Natural killer cell (primary cell): Measurements from ENCODE around the gene JARID2. TPM values are rescaled to one million over a fixed set of nuclear protein-coding genes. Genes with fewer than 3 reads are reported as not detected.
A peak's percentile ranks its signal among the peaks of the same experiment; 100 is the strongest.

ENCODE experiments used
- ATAC-seq, 3 donors: fragments of 150-1000 bp in 2 of 3; fragments of 200-7000 bp in 1 of 3; cut with Tn5 transposase; 1 replicate in 1 of 3; 2 replicates in 2 of 3; pipeline ENCODE4 v1.10.0; 2021; ENCODE audit warnings: mild to moderate bottlenecking in 2 of 3, moderate library complexity in 2 of 3
- DNase-seq, 2 donors: peaks; one replicate each; pipeline versions ENCODE4 v3.0.0 to v3.0.0-alpha.2; 2013 to 2021; ENCODE audit warnings: mixed read lengths in 1 of 2
- H3K27ac ChIP-seq: one replicate; pipeline ENCODE4 v1.5.1; 2013; ENCODE audit warnings: mild to moderate bottlenecking, low read length
- H3K27me3 ChIP-seq: one replicate; pipeline ENCODE4 v1.6.1; 2013; ENCODE audit warnings: low read length; ENCODE audit not compliant: control insufficient read depth, insufficient read depth
- H3K36me3 ChIP-seq: one replicate; pipeline ENCODE4 v1.6.1; 2013; ENCODE audit warnings: low read length; ENCODE audit not compliant: control insufficient read depth, insufficient read depth
- H3K4me1 ChIP-seq: one replicate; pipeline ENCODE4 v1.6.1; 2013; ENCODE audit warnings: low read length; ENCODE audit not compliant: control insufficient read depth, insufficient read depth
- H3K4me3 ChIP-seq: one replicate; pipeline ENCODE4 v1.5.1; 2013; ENCODE audit warnings: low read length
- H3K9me3 ChIP-seq: one replicate; pipeline ENCODE4 v1.6.1; 2013; ENCODE audit warnings: low read length; ENCODE audit not compliant: control insufficient read depth, insufficient read depth
- H3K27ac Mint-ChIP-seq, 2 donors: one replicate each; pipeline ENCODE4 v1.8.0; 2022; ENCODE audit warnings: mild to moderate bottlenecking in 2 of 2, mixed read lengths in 2 of 2, moderate library complexity in 1 of 2
- H3K27me3 Mint-ChIP-seq, 2 donors: one replicate each; pipeline ENCODE4 v1.8.0; 2022; ENCODE audit warnings: low read depth in 2 of 2, mixed read lengths in 2 of 2
- H3K36me3 Mint-ChIP-seq: one replicate; pipeline ENCODE4 v1.8.0; 2022; ENCODE audit warnings: mixed read lengths
- H3K4me1 Mint-ChIP-seq, 2 donors: one replicate each; pipeline ENCODE4 v1.8.0; 2022; ENCODE audit warnings: mixed read lengths in 2 of 2
- H3K4me3 Mint-ChIP-seq: one replicate; pipeline ENCODE4 v1.8.0; 2022; ENCODE audit warnings: mild to moderate bottlenecking, moderate library complexity, mixed read lengths
- H3K9me3 Mint-ChIP-seq, 2 donors: one replicate each; pipeline ENCODE4 v1.8.0; 2022; ENCODE audit warnings: mixed read lengths in 2 of 2
- WGBS: methylation state at CpG from one replicate; pipeline ENCODE4 v1.1.7; 2013; ENCODE audit warnings: missing lambda C conversion rate; ENCODE audit not compliant: insufficient coverage; 5-methylcytosine and 5-hydroxymethylcytosine counted together
- intact Hi-C: fragments of 100-400 bp; cut with micrococcal nuclease; formaldehyde crosslinking; loops from one replicate; pipeline ENCODE4 v1.14.2; 2022
- total RNA-seq, 4 donors: library from RNA; stranded (reverse); fragments of 120-200 nt in 1 of 4; gene quantifications; one replicate each; pipeline versions ENCODE4 v1.2.3 to v1.2.4, GENCODE V29; 2013 to 2022
- TF ChIP-seq, protein P1 (sequence below): fragments of 200-600 bp; IDR thresholded peaks from one replicate; pipeline ENCODE4 v1.8.0; 2022; ENCODE audit warnings: antibody characterized with exemption

Gene JARID2
- total RNA-seq, 3 donors from 2014 or later (not counting 1 experiment from before 2014, with no cell fraction given) = 49.9 to 60.9 (median 60.5) TPM

DNA sequence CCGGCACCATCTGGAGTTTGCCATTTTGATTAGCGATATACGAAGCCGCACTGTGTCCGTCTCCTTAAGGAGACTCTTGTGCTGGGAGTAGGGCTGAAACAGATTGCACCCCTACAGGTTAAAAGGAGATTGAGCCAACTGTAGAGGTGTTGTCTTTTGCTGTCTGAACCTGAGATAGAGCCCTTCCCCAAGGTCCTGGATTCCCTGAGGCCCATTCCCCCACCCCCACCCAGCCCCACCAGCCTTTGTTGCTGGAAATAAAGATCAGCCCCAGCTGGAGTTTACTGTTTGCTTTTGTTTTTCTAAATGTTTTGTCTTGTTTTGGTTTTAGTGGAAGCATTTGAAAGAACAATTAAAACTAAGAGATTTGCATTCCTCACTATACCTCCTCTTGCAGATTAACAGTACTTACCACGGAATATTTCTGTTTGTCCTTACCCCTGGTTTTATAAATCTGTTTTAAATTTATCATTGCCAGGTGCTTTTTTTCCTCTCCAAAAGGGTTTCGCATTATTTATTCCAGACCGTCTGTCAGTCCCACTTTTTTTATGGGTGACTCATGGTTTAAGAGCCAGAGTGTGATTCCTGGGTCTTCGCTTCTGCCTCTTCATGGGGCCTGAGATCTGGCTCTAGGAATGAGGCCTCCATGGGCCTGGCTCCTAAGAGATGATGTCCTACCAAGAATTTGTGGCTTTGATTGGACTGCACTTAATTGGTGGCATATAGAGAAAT, 247.7 kb downstream of the JARID2 start:
- H3K36me3 Mint-ChIP-seq = no peaks in the 10 kb centered on the region
- over 99% methylated on average over 9 of the region's 9 CpGs for WGBS
- H3K4me1 ChIP-seq = peaks cover 18% of the 10 kb centered on the region
- H3K9me3 Mint-ChIP-seq = no peaks in the 10 kb centered on the region
- H3K27ac ChIP-seq = no peak overlapping the region
- peak overlapping the region in 1 of 2 donors; percentile 11 for H3K27ac Mint-ChIP-seq
- no peak overlapping the region for H3K4me3 ChIP-seq
- peaks cover 34% of the 10 kb centered on the region for H3K36me3 ChIP-seq
- H3K27me3 ChIP-seq = no peaks in the 10 kb centered on the region
- ATAC-seq (no peak), DNase-seq (no peak)
- H3K9me3 ChIP-seq = no peaks in the 10 kb centered on the region
- H3K4me1 Mint-ChIP-seq = peaks cover 57 to 62% of the 10 kb centered on the region in 2 donors
- no peak overlapping the region for H3K4me3 Mint-ChIP-seq
- H3K27me3 Mint-ChIP-seq = no peaks in the 10 kb centered on the region
- TF ChIP-seq, protein P1, sequence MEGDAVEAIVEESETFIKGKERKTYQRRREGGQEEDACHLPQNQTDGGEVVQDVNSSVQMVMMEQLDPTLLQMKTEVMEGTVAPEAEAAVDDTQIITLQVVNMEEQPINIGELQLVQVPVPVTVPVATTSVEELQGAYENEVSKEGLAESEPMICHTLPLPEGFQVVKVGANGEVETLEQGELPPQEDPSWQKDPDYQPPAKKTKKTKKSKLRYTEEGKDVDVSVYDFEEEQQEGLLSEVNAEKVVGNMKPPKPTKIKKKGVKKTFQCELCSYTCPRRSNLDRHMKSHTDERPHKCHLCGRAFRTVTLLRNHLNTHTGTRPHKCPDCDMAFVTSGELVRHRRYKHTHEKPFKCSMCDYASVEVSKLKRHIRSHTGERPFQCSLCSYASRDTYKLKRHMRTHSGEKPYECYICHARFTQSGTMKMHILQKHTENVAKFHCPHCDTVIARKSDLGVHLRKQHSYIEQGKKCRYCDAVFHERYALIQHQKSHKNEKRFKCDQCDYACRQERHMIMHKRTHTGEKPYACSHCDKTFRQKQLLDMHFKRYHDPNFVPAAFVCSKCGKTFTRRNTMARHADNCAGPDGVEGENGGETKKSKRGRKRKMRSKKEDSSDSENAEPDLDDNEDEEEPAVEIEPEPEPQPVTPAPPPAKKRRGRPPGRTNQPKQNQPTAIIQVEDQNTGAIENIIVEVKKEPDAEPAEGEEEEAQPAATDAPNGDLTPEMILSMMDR = no peak
- intact Hi-C loops = no loop called here

GRCh38 chr6:15495375-15495901, 249.6 kb downstream of the JARID2 start:
- Mint-ChIP-seq H3K4me1 (peaks cover 48 to 58% of the 10 kb centered on the region in 2 donors), H3K27ac (peak overlapping the region in 1 of 2 donors; percentile 29), H3K4me3 (no peak overlapping the region), H3K9me3 (no peaks in the 10 kb centered on the region), H3K36me3 (no peaks in the 10 kb centered on the region), H3K27me3 (no peaks in the 10 kb centered on the region)
- no peak for ATAC-seq
- DNase-seq = no peak
- Histone ChIP-seq H3K27ac (no peak overlapping the region), H3K4me3 (no peak overlapping the region), H3K4me1 (peaks cover 15% of the 10 kb centered on the region), H3K27me3 (no peaks in the 10 kb centered on the region), H3K9me3 (no peaks in the 10 kb centered on the region), H3K36me3 (peaks cover 38% of the 10 kb centered on the region)
- WGBS = 88% methylated on average over 10 of the region's 10 CpGs
- intact Hi-C loops = no loop called here
- TF ChIP-seq, protein P1 = no peak

DNA sequence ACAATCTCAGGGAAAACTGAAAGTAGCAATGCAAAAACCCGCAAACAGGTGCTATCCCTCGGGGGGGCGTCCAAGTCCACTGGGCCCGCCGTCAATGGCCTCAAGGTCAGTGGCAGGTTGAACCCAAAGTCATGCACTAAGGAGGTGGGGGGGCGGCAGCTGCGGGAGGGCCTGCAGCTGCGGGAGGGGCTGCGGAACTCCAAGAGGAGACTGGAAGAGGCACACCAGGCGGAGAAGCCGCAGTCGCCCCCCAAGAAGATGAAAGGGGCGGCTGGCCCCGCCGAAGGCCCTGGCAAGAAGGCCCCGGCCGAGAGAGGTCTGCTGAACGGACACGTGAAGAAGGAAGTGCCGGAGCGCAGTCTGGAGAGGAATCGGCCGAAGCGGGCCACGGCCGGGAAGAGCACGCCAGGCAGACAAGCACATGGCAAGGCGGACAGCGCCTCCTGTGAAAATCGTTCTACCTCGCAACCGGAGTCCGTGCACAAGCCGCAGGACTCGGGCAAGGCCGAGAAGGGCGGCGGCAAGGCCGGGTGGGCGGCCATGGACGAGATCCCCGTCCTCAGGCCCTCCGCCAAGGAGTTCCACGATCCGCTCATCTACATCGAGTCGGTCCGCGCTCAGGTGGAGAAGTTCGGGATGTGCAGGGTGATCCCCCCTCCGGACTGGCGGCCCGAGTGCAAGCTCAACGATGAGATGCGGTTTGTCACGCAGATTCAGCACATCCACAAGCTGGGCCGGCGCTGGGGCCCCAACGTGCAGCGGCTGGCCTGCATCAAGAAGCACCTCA, 250.7 kb downstream of the JARID2 start:
- Mint-ChIP-seq H3K9me3 (no peaks in the 10 kb centered on the region), H3K4me3 (no peak overlapping the region), H3K27ac (peak overlapping the region in 1 of 2 donors; percentile 29), H3K36me3 (no peaks in the 10 kb centered on the region), H3K4me1 (peaks cover 38 to 48% of the 10 kb centered on the region in 2 donors), H3K27me3 (no peaks in the 10 kb centered on the region)
- H3K4me3 ChIP-seq = no peak overlapping the region
- no peak for ATAC-seq
- intact Hi-C loops = no loop called here
- 96% methylated on average over 60 of the region's 60 CpGs for WGBS
- H3K27ac ChIP-seq = no peak overlapping the region
- DNase-seq = no peak
- TF ChIP-seq, protein P1 = no peak
- no peaks in the 10 kb centered on the region for H3K27me3 ChIP-seq
- H3K36me3 ChIP-seq = peaks cover 46% of the 10 kb centered on the region
- no peaks in the 10 kb centered on the region for H3K9me3 ChIP-seq
- peaks cover 12% of the 10 kb centered on the region for H3K4me1 ChIP-seq
